ENCODE measurements around the gene UNC119.

Gene UNC119

GRCh38 chr17:28519236-28519635 is 33.2 kb downstream of the UNC119 start:
- DNase-seq, result no peak

GRCh38 chr17:28518578-28518977 is 33.8 kb downstream of the UNC119 start:
- no peak for DNase-seq

- no peak for DNase-seq
These were observed 34.3 kb downstream of the UNC119 start for GRCh38 chr17:28518132-28518531.

GRCh38 chr17:28515518-28515917 is 36.9 kb downstream of the UNC119 start:
- DNase-seq, result no peak

- DNase-seq, result no peak
These were observed 37.8 kb downstream of the UNC119 start for GRCh38 chr17:28514561-28515002.

GRCh38 chr17:28513476-28513875 is 38.9 kb downstream of the UNC119 start:
- DNase-seq, result no peak

- no peak for DNase-seq
These were observed 40.5 kb downstream of the UNC119 start for GRCh38 chr17:28511858-28512461.

GRCh38 chr17:28509789-28510188 is 42.6 kb downstream of the UNC119 start:
- no peak for DNase-seq

- no peak for DNase-seq
These were observed 44.2 kb downstream of the UNC119 start for GRCh38 chr17:28508211-28508724.

- no peak for DNase-seq
These were observed 44.7 kb downstream of the UNC119 start for GRCh38 chr17:28507567-28508203.

GRCh38 chr17:28506763-28507487 is 45.5 kb downstream of the UNC119 start:
- no peak for DNase-seq

- no peak for DNase-seq
These were observed 46.3 kb downstream of the UNC119 start, which contains the start of gene FOXN1 for GRCh38 chr17:28505986-28506665. FOXN1 (plus strand) TSS chr17:28506348; CDS start chr17:28523970, 17,622 bp downstream.

- no peak for DNase-seq
These were observed 49.0 kb downstream of the UNC119 start for GRCh38 chr17:28503420-28503819.

GRCh38 chr17:28501421-28502284 is 50.8 kb downstream of the UNC119 start:
- DNase-seq, result no peak

GRCh38 chr17:28500712-28501379 is 51.6 kb downstream of the UNC119 start:
- DNase-seq, result no peak

GRCh38 chr17:28499684-28500357 is 52.6 kb downstream of the UNC119 start:
- DNase-seq, result no peak

- DNase-seq, result no peak
These were observed 53.1 kb downstream of the UNC119 start for GRCh38 chr17:28499364-28499664.

GRCh38 chr17:28498652-28499363 is 53.6 kb downstream of the UNC119 start:
- DNase-seq, result no peak

- DNase-seq, result no peak
These were observed 54.5 kb downstream of the UNC119 start for GRCh38 chr17:28497931-28498330.
